Mammary epithelial cell (primary cell): ENCODE data around the gene FKBP10.

Experiments
- CTCF ChIP-seq, 2 donors: IDR thresholded peaks in 1 of 2; conservative IDR thresholded peaks in 1 of 2; 2 replicates each; pipeline ENCODE4 v1.5.1; 2011 to 2012; ENCODE audit warnings: inconsistent platforms in 2 of 2, low read length in 2 of 2, mild to moderate bottlenecking in 2 of 2, control low read depth in 1 of 2, low read depth in 1 of 2; ENCODE audit not compliant: insufficient read depth in 1 of 2; ENCODE audit errors: extremely low read depth in 1 of 2
- EZH2 ChIP-seq: IDR thresholded peaks from 2 replicates; pipeline ENCODE4 v1.6.1; 2012; ENCODE audit warnings: low read length, inconsistent platforms, borderline replicate concordance

- TF ChIP-seq EZH2 (no peak), CTCF (conservative IDR thresholded peaks at IDR 0.05 in 1 of 2, IDR thresholded peaks at IDR 0.05 in 1 of 2; ENCODE audit: extremely low read depth in 1 of 2, insufficient read depth in 1 of 2, low read depth in 1 of 2, low read length in 2 of 2) (no peak)
These were observed 5.2 kb downstream of the FKBP10 start for GRCh38 chr17:41818024-41818423.
